Smooth muscle cell of the brain vasculature (primary cell): ENCODE data around the gene MFNG.

Experiments
- DNase-seq: peaks from one replicate; pipeline ENCODE4 v3.0.0-alpha.2; 2012; ENCODE audit warnings: low read depth, low spot score

MFNG gene

DNA sequence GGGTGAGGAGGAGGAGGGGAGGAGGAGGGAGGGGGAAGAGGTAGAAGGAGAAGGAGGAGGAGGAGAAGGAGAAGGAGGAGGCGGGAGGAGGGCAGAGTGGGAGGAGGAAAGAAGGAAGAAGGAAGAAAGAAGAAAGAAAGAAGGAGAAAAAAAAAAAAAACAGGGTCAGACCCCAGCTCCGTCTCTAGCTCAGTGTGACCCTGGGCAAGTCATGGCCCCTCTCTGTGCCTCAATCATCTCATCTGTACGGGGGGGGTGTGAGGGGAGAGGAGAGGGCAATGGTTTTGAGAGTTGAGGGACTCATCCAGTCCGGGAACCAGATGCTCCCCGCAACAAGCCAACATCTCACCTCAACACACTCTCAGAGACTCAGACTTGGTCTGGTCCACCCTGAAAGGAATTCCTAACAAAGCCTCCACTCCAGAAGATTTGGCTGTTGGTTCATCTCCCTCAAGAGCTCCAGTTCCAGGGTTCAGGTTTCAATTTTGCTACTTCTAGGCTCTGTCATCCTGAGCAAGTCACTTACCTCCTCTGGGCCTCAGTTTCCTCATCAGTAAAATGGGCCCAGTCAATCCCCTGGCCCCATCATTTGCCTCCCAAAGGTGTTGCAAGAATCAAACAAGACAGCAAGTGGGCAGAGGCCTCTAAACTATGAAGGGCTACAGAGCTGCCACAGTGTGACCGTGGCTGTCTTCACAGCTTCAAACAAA, 25.4 kb upstream of the MFNG start:
- DNase-seq = no peak

DNA sequence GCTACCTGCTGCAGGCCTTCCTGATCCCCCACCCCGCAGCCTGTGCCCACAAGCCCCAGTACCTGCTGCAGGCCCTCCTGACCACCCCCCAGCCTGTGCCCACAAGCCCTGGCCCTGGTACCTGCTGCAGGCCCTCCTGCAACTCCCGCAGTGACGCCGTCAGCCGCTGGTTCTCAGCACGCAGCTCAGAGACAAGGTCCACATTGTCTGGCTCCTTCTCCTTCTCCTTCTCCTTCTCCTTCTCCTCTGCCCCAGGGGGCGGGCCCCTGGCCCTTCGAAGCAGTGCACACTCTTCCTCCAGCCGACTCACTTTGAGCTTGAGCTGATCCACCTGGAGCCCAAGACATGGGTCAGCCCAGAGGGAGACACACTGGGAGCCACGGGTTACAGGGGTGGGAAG, 23.9 kb upstream of the MFNG start:
- DNase-seq = no peak

- no peak for DNase-seq
Observed at GRCh38 chr22:37509059-37509860, 23.1 kb upstream of the MFNG start.

DNA sequence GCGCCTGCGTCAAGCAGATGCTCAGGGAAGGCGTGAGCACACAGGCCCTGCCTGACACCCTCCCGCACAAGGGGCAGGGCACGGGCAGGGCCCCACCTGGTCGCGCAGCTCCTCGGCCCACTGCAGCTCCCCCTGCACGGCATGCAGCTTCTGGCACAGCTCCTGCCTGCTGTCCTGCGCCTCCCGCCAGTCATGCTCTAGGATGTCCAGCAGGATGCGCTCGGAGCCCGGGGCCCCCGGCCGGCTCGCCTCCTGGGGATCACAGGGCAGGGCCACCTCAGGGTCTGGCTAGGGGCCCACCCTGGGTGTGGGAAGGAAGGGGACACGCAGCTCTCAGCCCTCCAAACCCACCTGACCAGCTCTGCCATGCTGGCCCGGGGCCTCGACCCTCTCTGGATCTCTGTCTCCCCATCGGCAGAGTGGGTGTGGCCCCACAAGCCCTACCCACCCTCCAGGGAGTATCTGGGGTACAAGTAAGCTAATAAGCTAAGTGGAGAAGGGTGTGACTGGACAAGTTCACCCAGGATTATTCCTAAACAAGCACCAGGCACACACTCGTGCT, 22.3 kb upstream of the MFNG start:
- no peak for DNase-seq

- no peak for DNase-seq
Observed at GRCh38 chr22:37507731-37508130, 21.5 kb upstream of the MFNG start.

DNA sequence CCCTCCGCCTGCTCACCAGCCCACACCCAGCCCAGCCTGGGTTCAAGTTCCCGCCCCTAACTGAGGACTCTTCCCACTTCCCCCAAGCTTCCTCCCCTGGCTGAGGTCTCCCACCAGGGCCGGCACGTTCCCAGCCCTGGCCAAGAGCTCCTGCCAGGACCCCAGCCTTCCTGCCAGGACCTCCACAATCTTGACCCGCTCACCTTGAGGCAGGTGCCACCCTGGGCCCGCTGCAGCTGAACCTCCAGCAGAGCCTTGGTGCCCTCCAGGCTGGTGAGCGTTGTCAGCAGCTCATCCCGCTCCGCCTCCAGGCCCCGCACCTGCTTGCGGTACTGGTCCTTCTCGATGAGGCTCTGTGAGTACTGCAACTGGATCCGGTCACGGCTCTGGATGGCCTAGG, 19.8 kb upstream of the MFNG start:
- DNase-seq = no peak

GRCh38 chr22:37505565-37505964, 19.4 kb upstream of the MFNG start:
- no peak for DNase-seq

GRCh38 chr22:37504964-37505363, 18.8 kb upstream of the MFNG start:
- DNase-seq = no peak

GRCh38 chr22:37503850-37504249, 17.7 kb upstream of the MFNG start:
- no peak for DNase-seq

DNA sequence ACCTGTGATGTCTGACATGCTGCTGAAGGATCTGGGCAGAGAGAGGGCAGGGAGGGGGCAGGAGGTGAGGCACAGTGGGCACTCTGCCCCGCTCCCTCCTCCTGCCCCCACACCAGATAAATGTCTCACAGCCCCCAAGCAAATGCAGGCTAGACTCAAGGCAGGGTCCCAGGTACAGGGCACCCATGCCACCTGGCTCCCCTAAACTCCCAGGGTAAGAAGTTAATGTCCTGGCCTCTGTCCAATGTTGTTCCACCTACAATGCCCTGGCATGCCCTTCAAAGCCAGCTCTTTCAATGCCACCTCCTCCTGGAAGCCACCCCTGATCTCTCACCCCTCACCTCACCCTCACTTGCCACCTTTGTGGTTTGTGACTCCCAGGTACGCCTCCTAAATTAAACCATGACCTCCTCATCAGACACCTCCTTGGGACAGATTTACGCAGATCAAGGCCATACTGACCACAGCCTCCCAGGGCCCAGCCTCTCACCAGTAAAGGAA, 17.0 kb upstream of the MFNG start:
- DNase-seq = no peak

DNA sequence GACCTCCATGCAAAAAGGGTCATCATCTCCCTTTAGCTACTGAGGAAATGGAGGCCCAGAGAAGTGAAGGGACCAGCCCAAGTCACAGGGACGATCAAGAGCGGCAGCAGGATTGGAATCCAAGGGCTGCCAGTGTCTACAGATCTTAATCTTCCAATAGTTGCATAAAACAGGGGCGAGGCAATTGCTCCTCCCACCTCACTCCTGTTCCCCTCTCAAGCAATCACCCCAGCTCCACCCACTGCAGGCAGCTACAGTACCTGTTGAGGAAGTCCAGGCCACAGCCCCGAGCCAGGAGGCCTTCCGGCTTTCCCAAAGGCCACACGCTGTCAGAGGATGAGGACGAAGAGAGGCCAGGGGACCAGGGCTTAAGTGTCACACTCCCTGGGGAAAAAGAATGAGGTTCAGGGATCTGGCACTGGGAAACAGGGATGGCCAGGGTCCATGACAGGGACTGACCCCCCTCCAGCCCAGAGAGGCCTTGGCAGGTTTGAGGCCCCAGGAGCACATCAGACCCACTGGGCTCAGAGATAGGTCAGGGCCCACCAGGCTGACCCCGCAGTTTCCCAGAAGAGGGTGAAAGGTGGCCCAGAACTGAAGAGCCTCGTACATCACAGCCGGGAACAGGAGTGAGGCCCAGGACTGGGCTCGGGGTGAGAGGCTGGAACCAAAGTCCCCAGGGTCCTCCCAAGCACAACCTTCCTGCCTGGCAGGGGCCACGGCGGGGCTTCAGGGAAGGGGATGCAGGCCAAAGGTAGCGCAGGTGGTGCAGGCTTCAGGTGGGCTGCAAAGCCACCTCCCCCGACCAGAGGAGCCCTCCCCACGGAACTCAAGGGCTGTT, 16.4 kb upstream of the MFNG start:
- no peak for DNase-seq

DNA sequence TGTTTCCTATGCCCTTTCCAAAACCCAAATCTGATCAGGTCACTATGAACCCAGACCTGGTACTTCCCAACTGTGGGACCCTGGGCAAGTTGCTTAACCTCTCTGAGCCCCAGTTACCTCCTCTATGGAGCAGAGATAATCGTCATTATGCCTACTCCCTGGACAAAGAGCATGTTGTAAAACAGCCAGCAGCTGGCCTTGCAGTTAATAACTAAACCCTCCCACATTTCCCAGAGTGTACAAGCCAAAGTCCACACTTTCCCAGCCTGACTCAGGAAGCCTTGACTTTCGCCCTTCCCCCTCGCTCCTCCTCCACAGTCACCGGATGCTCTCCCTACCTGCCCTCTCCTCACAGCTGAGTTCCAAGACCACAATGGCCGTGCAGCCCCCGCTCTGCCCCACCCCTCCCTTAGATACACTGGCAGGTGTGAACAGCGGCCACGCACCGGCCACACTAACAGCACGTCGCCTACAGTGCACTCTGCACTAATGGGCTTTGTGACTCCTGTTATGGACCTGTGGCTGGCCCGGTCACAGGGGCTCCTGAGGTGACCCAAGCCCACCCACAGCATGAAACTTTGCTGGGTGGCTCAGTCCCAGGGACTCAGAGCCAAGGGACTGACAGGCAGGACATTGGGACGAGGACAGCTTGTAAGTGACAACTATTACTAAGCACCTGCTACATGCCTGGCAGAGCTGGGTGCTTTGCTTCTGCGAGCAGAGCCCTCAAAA, 15.6 kb upstream of the MFNG start:
- no peak for DNase-seq

DNA sequence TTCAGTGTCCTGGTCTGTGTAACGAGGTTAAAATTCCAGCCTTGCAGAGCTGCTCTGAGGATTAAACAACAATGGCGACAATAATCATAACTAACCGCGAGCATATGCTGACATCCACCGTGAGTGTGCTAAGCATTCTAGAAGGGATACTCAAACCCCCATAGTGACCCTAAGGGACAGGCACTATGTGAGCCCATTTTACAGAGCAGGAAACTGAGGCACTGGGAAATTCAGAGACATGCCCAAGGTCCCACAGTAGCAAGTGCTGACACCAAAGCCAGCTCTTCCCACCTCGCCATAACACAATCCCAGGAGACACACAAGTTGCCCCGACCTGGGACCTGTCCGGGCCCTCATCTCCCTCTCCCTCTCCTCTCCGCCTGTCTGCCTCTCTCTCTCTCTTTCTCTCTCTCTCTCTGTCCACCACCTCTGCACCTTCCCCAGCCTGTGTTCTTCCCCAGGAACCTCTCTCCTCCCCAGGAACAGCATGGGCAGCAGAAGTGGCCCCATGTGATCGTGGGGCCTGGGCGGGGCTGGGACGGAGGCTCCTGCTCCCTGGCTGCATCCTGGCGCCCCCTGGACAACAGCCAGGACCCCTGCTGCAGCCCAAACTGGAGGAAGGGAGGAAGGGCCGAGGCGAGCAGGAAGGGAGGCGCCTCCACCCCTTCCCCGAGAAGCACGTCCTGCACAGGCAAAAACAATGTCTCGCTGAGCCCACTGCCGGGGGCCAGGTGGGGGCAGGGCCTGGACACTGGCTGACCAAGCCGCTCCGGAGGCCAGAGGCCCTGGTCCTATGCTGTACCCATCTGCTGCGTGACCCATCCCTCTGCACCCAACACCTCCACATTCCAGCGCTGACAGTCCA, 14.8 kb upstream of the MFNG start:
- no peak for DNase-seq

GRCh38 chr22:37499789-37500540, 13.8 kb upstream of the MFNG start:
- DNase-seq = no peak

- DNase-seq = no peak
Observed at GRCh38 chr22:37499027-37499707, 13.0 kb upstream of the MFNG start.

GRCh38 chr22:37498289-37498909, 12.2 kb upstream of the MFNG start:
- no peak for DNase-seq

- no peak for DNase-seq
Observed at GRCh38 chr22:37497062-37497599, 10.9 kb upstream of the MFNG start.

DNA sequence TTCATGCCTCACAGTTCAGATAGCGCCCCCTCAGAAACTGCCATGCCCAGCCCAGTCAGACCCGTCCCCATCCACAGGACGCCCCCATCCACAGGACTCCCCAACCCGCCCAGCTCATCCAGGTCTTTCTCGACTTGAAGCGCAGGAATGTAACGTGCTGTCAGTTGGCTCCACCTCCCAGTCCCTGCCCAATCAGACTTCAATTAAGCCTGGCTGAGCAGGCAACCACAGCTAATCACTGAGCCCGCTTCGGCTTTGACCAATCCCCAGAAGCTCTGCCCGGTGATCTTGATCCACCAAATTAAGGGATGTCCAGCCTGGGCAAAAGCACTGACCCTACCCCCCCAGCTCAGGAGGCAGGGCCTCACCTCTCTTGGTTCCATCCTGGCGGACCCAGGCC, 10.5 kb upstream of the MFNG start:
- DNase-seq = no peak
